ENCODE data around the gene PEAK3. TPM values are rescaled to one million over a fixed set of nuclear protein-coding genes. Genes with fewer than 3 reads are reported as not detected.

The PEAK3 gene
- total RNA-seq, 1 donor from 2014 or later, result not detected

DNA sequence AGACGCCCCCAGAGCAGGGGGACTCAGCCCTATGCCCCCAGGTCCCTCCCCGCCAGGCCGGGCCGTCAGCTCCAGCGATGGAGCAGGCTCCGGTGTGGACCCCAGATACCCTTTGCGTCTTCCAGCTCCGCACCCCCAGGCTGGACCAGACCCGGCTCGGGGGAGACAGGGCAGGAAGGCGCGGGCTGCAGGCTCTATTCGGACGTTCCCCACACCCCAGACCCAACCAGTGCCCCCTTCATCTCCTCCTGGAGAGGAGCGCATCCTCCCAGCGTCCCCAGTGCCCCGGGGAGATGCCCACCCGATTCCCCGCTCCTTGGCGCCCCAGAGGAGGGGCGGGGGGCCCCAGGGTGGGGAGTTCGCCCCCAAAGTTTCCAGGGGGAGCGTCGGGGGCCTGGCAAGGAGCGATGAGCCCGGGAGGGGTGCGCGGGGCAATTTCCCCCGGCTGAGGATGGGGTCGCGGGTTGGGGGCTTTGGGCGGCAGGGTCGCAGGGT is 25.6 kb upstream of the PEAK3 start:
- Mint-ChIP-seq H3K36me3 (no peaks in the 10 kb centered on the region), H3K9me3 (peaks cover 3% of the 10 kb centered on the region), H3K27ac (no peak overlapping the region), H3K27me3 (ENCODE audit: low read depth) (peaks cover 72% of the 10 kb centered on the region), H3K4me3 (no peak overlapping the region), H3K4me1 (peaks cover 6% of the 10 kb centered on the region)
- TF ChIP-seq CTCF (IDR thresholded peaks at IDR 0.05; ENCODE audit: unreplicated experiment), result no peak
- no peak for DNase-seq (ENCODE audit: low spot score in 2 of 2, unreplicated experiment in 2 of 2)

DNA sequence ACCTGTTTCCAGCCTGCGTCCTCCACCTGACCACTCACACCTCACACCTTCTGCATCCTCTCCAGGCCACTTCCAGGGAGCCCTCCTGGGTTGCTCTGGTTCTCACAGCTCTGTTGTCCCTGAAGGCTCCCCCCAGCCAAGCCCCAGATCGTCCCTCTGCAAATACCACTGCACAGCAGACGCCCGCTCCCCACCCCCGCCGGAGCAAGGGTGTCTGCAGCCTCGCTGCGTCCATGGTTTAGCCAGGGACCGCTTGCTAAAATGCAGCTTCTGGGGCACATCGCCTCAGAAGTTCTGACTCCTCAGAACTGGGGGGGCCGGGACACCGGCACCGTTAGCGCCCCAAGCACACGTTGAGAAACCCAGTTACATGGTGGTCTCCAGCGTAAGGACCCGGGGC is 25.0 kb upstream of the PEAK3 start:
- H3K36me3 Mint-ChIP-seq, result no peaks in the 10 kb centered on the region
- no peak for DNase-seq (ENCODE audit: low spot score in 2 of 2, unreplicated experiment in 2 of 2)
- H3K27ac Mint-ChIP-seq, result no peak overlapping the region
- H3K27me3 Mint-ChIP-seq (ENCODE audit: low read depth), result peaks cover 70% of the 10 kb centered on the region
- peaks cover 3% of the 10 kb centered on the region for H3K9me3 Mint-ChIP-seq
- H3K4me3 Mint-ChIP-seq, result peak overlapping the region; percentile 13
- H3K4me1 Mint-ChIP-seq, result peaks cover 6% of the 10 kb centered on the region
- no peak for TF ChIP-seq CTCF (IDR thresholded peaks at IDR 0.05; ENCODE audit: unreplicated experiment)

DNA sequence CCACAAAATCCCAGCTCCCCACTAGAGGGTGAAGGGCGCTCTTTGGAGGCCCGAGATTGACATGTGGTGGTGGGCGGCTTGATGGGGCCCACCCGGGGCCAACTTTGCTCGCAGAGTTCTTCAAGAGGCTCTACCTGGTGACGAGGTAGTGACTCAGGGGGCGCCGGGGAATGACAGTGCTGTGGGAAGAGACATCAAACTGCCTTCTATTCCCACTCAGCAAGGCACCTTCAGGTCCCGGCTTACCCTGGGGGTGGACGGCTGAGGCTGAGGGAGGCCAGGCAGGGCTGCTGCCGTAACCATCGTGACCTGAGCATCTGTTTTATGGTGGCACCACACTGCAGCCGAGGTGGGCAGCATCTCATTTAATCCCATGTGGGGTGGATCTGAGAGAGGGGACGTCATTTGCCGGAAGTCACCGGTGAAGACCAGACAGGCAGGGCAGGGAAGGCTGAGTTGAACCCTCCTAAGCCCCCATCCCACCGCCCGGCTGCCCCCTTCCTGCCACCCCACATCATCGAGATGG is 24.4 kb upstream of the PEAK3 start:
- H3K36me3 Mint-ChIP-seq, result no peaks in the 10 kb centered on the region
- H3K9me3 Mint-ChIP-seq, result peaks cover 3% of the 10 kb centered on the region
- no peak overlapping the region for H3K27ac Mint-ChIP-seq
- H3K4me3 Mint-ChIP-seq, result no peak overlapping the region
- DNase-seq (ENCODE audit: low spot score in 2 of 2, unreplicated experiment in 2 of 2), result no peak
- H3K4me1 Mint-ChIP-seq, result peaks cover 6% of the 10 kb centered on the region
- no peak for TF ChIP-seq CTCF (IDR thresholded peaks at IDR 0.05; ENCODE audit: unreplicated experiment)
- peaks cover 72% of the 10 kb centered on the region for H3K27me3 Mint-ChIP-seq (ENCODE audit: low read depth)

GRCh38 chr19:2305452-2306280 is 23.7 kb upstream of the PEAK3 start:
- no peak overlapping the region for H3K27ac Mint-ChIP-seq
- H3K4me1 Mint-ChIP-seq, result peaks cover 6% of the 10 kb centered on the region
- peaks cover 73% of the 10 kb centered on the region for H3K27me3 Mint-ChIP-seq (ENCODE audit: low read depth)
- no peak for TF ChIP-seq CTCF (IDR thresholded peaks at IDR 0.05; ENCODE audit: unreplicated experiment)
- no peaks in the 10 kb centered on the region for H3K36me3 Mint-ChIP-seq
- DNase-seq (ENCODE audit: low spot score in 2 of 2, unreplicated experiment in 2 of 2), result no peak
- peaks cover 3% of the 10 kb centered on the region for H3K9me3 Mint-ChIP-seq
- no peak overlapping the region for H3K4me3 Mint-ChIP-seq

DNA sequence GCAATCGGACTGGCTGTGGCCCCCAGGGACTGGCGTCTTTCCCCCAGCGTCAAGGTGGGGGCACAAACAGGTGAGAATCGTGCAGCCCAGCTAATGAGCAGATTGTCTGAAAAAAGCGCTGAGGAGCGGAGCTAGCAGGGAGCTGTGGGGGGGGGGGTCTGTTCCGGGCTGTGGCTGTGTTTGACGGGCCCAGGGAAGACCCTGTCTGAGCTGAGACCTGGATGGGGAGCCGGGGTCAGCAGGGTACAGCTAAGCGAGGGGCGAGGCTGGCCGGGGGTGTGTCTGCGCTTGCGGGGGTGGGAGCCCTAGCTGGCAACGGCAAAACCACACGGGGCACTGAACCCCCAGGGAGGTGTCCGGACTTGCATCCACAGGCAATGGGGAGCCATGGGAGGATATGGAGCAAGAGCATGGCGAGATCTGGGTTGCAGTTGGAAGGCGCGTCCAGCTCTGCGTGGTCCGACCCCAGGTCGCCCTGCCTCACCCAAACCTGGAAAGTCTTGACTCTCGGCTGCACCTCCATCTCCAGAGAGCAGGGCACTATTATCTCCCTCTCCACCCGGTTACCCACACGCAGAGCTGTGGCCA is 21.3 kb upstream of the PEAK3 start:
- Mint-ChIP-seq H3K36me3 (no peaks in the 10 kb centered on the region), H3K9me3 (peaks cover 3% of the 10 kb centered on the region), H3K4me3 (no peak overlapping the region), H3K4me1 (peaks cover 4% of the 10 kb centered on the region), H3K27me3 (ENCODE audit: low read depth) (peaks cover 52% of the 10 kb centered on the region), H3K27ac (no peak overlapping the region)
- TF ChIP-seq CTCF (IDR thresholded peaks at IDR 0.05; ENCODE audit: unreplicated experiment), result no peak
- no peak for DNase-seq (ENCODE audit: low spot score in 2 of 2, unreplicated experiment in 2 of 2)

All from mesothelial cell of epicardium (in vitro differentiated cells).